PC-3 (cell line): ENCODE measurements around the gene XIRP2.

ENCODE experiments used
- CTCF ChIP-seq: fragments of 300-600 bp; sonication (generic); conservative IDR thresholded peaks from 2 replicates; pipeline ENCODE4 v1.5.1; 2017; ENCODE audit warnings: antibody characterized with exemption, low read depth, mild to moderate bottlenecking, low read length
- EZH2 ChIP-seq: fragments of 300-600 bp; sonication (generic); IDR thresholded peaks from one replicate; pipeline ENCODE4 v1.6.1; 2017; ENCODE audit warnings: antibody characterized with exemption, mild to moderate bottlenecking, low read length; ENCODE audit not compliant: unreplicated experiment

DNA sequence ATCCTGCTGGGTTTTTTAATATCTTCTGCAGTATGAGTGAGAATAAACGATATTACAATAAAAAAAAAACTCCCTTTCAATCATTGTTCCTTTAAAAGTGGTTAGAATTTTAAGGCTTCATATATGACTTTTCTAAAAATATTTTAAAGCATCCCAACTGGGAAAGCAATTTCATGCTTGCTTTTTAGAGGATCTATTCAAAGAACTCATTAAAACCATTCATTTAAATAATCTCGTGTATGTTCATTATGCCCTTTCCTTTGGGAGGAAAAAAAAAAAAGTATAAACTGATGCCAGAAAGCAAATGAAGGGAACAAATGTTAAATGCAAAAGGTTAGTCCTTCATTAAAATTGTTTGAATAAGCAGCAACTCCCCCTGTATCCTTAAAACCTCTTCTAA is 81.2 kb downstream of the XIRP2 start:
- TF ChIP-seq CTCF (no peak), EZH2 (no peak)
